Astrocyte of the cerebellum (primary cell): ENCODE measurements around the gene IL21R.

Experiments
- DNase-seq: peaks from one replicate; pipeline ENCODE4 v3.0.0-alpha.2; 2011; ENCODE audit warnings: low read depth
- H3K4me3 ChIP-seq: 2 replicates; pipeline ENCODE4 v1.5.1; 2011; ENCODE audit warnings: mild to moderate bottlenecking, low read depth, low read length, moderate library complexity
- CTCF ChIP-seq: IDR thresholded peaks from 2 replicates; pipeline ENCODE4 v1.5.1; 2012; ENCODE audit warnings: low read length, low read depth, moderate library complexity, mild to moderate bottlenecking; ENCODE audit errors: missing control alignments
- in situ Hi-C: cut with HindIII; loops from 2 replicates; pipeline ENCODE4 v1.10.0; 2017; ENCODE audit warnings: low sequenced_read_pairs

IL21R gene

GRCh38 chr16:27491894-27492587 is 90.1 kb downstream of the IL21R start:
- DNase-seq, result no peak
- H3K4me3 ChIP-seq, result no peak overlapping the region
- in situ Hi-C loops, result no loop called here
- no peak for TF ChIP-seq CTCF

- in situ Hi-C loops, result no loop called here
- no peak overlapping the region for H3K4me3 ChIP-seq
- no peak for DNase-seq
- no peak for TF ChIP-seq CTCF
These were observed 90.6 kb downstream of the IL21R start for GRCh38 chr16:27492588-27492979.

GRCh38 chr16:27495191-27495590 is 93.2 kb downstream of the IL21R start:
- DNase-seq, result peak; percentile 96
- no peak for TF ChIP-seq CTCF
- H3K4me3 ChIP-seq, result no peak overlapping the region
- in situ Hi-C loops, result no loop called here

- in situ Hi-C loops, result no loop called here
- TF ChIP-seq CTCF, result no peak
- no peak for DNase-seq
- no peak overlapping the region for H3K4me3 ChIP-seq
These were observed 96.3 kb downstream of the IL21R start for GRCh38 chr16:27498031-27498825.

- in situ Hi-C loops, result no loop called here
These were observed 97.1 kb downstream of the IL21R start for GRCh38 chr16:27498916-27499658.

More at GRCh38 chr16:27498916-27499658, 97.1 kb downstream of the IL21R start:
- DNase-seq, result no peak
- no peak for TF ChIP-seq CTCF
- H3K4me3 ChIP-seq, result no peak overlapping the region
